WTC11 (cell line): ENCODE results near the gene PRR20G. TPM values are rescaled to one million over a fixed set of nuclear protein-coding genes. Genes with fewer than 3 reads are reported as not detected.

Experiments used
- ATAC-seq: fragments of 200-7000 bp; cut with Tn5 transposase; 2 replicates; pipeline ENCODE4 v1.10.0; 2021; ENCODE audit warnings: mild to moderate bottlenecking, moderate library complexity
- CTCF ChIA-PET: fragments of 300-600 bp; sonication (Branson Sonifier 250); formaldehyde crosslinking; loops from one replicate; lab custom pipeline; 2021; ENCODE audit warnings: antibody characterized with exemption; lab: Charles Lee
- POLR2A ChIA-PET: fragments of 350-600 bp; sonication (Branson Sonifier 250); formaldehyde crosslinking; loops from one replicate; lab custom pipeline; 2021; ENCODE audit warnings: antibody characterized with exemption; lab: Charles Lee
- DNase-seq: peaks from one replicate; pipeline ENCODE4 v3.0.0; 2021; ENCODE audit warnings: low spot score
- H3K27ac Mint-ChIP-seq: 2 replicates; pipeline ENCODE4 v1.8.0; 2021; ENCODE audit warnings: mixed read lengths
- H3K27me3 Mint-ChIP-seq: 2 replicates; pipeline ENCODE4 v1.8.0; 2021; ENCODE audit warnings: low read depth, mild to moderate bottlenecking, moderate library complexity, mixed read lengths
- H3K36me3 Mint-ChIP-seq: 2 replicates; pipeline ENCODE4 v1.8.0; 2021; ENCODE audit warnings: mixed read lengths
- H3K4me1 Mint-ChIP-seq: 2 replicates; pipeline ENCODE4 v1.8.0; 2022; ENCODE audit warnings: mixed read lengths
- H3K4me3 Mint-ChIP-seq: 2 replicates; pipeline ENCODE4 v1.8.0; 2021; ENCODE audit warnings: mild to moderate bottlenecking, moderate library complexity, mixed read lengths
- H3K9me3 Mint-ChIP-seq: 2 replicates; pipeline ENCODE4 v1.8.0; 2021; ENCODE audit warnings: mixed read lengths
- ATF1 ChIP-seq: sonication (generic); formaldehyde crosslinking; IDR thresholded peaks from 2 replicates; pipeline ENCODE4 v1.8.1; 2023; ENCODE audit warnings: mild to moderate bottlenecking, moderate library complexity, missing genetic modification reagents
- ATF2 ChIP-seq: sonication (generic); formaldehyde crosslinking; IDR thresholded peaks from 2 replicates; pipeline ENCODE4 v1.8.1; 2022; ENCODE audit warnings: low read depth, missing genetic modification reagents, borderline replicate concordance
- ATF3 ChIP-seq: sonication (generic); formaldehyde crosslinking; conservative IDR thresholded peaks from 2 replicates; pipeline ENCODE4 v1.8.1; 2022; ENCODE audit warnings: mild to moderate bottlenecking, missing genetic modification reagents
- ATF6 ChIP-seq: sonication (generic); formaldehyde crosslinking; IDR thresholded peaks from 2 replicates; pipeline ENCODE4 v1.8.1; 2023; ENCODE audit warnings: mild to moderate bottlenecking, missing genetic modification reagents
- CREB1 ChIP-seq: sonication (generic); formaldehyde crosslinking; IDR thresholded peaks from 2 replicates; pipeline ENCODE4 v1.8.0; 2023; ENCODE audit warnings: mild to moderate bottlenecking, missing genetic modification reagents
- CREM ChIP-seq: sonication (generic); formaldehyde crosslinking; IDR thresholded peaks from 2 replicates; pipeline ENCODE4 v1.8.1; 2022; ENCODE audit warnings: mild to moderate bottlenecking, missing genetic modification reagents, moderate library complexity
- E2F5 ChIP-seq: sonication (generic); formaldehyde crosslinking; IDR thresholded peaks from 2 replicates; pipeline ENCODE4 v1.8.1; 2022; ENCODE audit warnings: mild to moderate bottlenecking, moderate library complexity, missing genetic modification reagents
- ESRRA ChIP-seq: sonication (generic); formaldehyde crosslinking; IDR thresholded peaks from 2 replicates; pipeline ENCODE4 v1.8.1; 2022; ENCODE audit warnings: mild to moderate bottlenecking, missing genetic modification reagents, borderline replicate concordance
- ETV6 ChIP-seq: sonication (generic); formaldehyde crosslinking; IDR thresholded peaks from 2 replicates; pipeline ENCODE4 v1.8.1; 2022; ENCODE audit warnings: mild to moderate bottlenecking, missing genetic modification reagents
- FOXP1 ChIP-seq: sonication (generic); formaldehyde crosslinking; IDR thresholded peaks from 2 replicates; pipeline ENCODE4 v1.8.0; 2022; ENCODE audit warnings: missing genetic modification reagents, mild to moderate bottlenecking, moderate library complexity, borderline replicate concordance
- HMGXB4 ChIP-seq: sonication (generic); formaldehyde crosslinking; IDR thresholded peaks from 2 replicates; pipeline ENCODE4 v1.8.1; 2023; ENCODE audit warnings: mild to moderate bottlenecking, moderate library complexity, missing genetic modification reagents
- JAZF1 ChIP-seq: fragments of 250-450 bp; sonication (Bioruptor Pico); IDR thresholded peaks from 2 replicates; pipeline ENCODE4 v1.9.0; 2021; ENCODE audit warnings: moderate library complexity, mild to moderate bottlenecking, inconsistent platforms
- NFYB ChIP-seq: sonication (generic); formaldehyde crosslinking; conservative IDR thresholded peaks from 2 replicates; pipeline ENCODE4 v1.8.0; 2022; ENCODE audit warnings: low read depth, missing genetic modification reagents
- NR3C1 ChIP-seq: sonication (generic); formaldehyde crosslinking; conservative IDR thresholded peaks from 2 replicates; pipeline ENCODE4 v1.8.1; 2023; ENCODE audit warnings: low read depth, mild to moderate bottlenecking, missing genetic modification reagents
- OVOL2 ChIP-seq: fragments of 250-450 bp; sonication (Bioruptor Pico); IDR thresholded peaks from 2 replicates; pipeline ENCODE4 v1.9.0; 2021; ENCODE audit warnings: mild to moderate bottlenecking, borderline replicate concordance
- TEAD4 ChIP-seq: sonication (generic); formaldehyde crosslinking; IDR thresholded peaks from 2 replicates; pipeline ENCODE4 v1.8.0; 2022; ENCODE audit warnings: mild to moderate bottlenecking, missing genetic modification reagents
- TP53 ChIP-seq: sonication (generic); formaldehyde crosslinking; IDR thresholded peaks from 2 replicates; pipeline ENCODE4 v1.8.1; 2023; ENCODE audit warnings: mild to moderate bottlenecking, missing genetic modification reagents
- ZMAT4 ChIP-seq: fragments of 250-450 bp; sonication (Bioruptor Pico); IDR thresholded peaks from 2 replicates; pipeline ENCODE4 v1.9.0; 2021; ENCODE audit warnings: mild to moderate bottlenecking
- ZNF138 ChIP-seq: sonication (generic); formaldehyde crosslinking; conservative IDR thresholded peaks from 2 replicates; pipeline ENCODE4 v1.8.1; 2022; ENCODE audit warnings: mild to moderate bottlenecking, moderate library complexity, missing genetic modification reagents
- ZNF263 ChIP-seq: sonication (generic); formaldehyde crosslinking; IDR thresholded peaks from 2 replicates; pipeline ENCODE4 v1.8.1; 2022; ENCODE audit warnings: low read depth, mild to moderate bottlenecking, moderate library complexity, missing genetic modification reagents
- ZNF317 ChIP-seq: sonication (generic); formaldehyde crosslinking; IDR thresholded peaks from 2 replicates; pipeline ENCODE4 v1.8.1; 2023; ENCODE audit warnings: low read depth, mild to moderate bottlenecking, moderate library complexity, missing genetic modification reagents, borderline replicate concordance
- ZNF671 ChIP-seq: fragments of 250-450 bp; sonication (Bioruptor Pico); IDR thresholded peaks from 2 replicates; pipeline ENCODE4 v1.8.0; 2021; ENCODE audit warnings: mild to moderate bottlenecking
- total RNA-seq: library from RNA; stranded (reverse); gene quantifications from 3 replicates; pipeline ENCODE4 v1.2.3, GENCODE V29; 2021

PRR20G gene
- total RNA-seq, 1 experiment from 2014 or later = not detected

GRCh38 chr3:127329631-127330285, 41.9 kb upstream of the PRR20G start:
- ATAC-seq = no peak
- POLR2A ChIA-PET = no interaction called here

GRCh38 chr3:127328421-127328820, 40.6 kb upstream of the PRR20G start:
- Mint-ChIP-seq H3K36me3 (peaks cover 3% of the 10 kb centered on the region), H3K4me3 (no peak overlapping the region), H3K4me1 (no peaks in the 10 kb centered on the region), H3K9me3 (peaks cover 47% of the 10 kb centered on the region), H3K27ac (no peak overlapping the region), H3K27me3 (no peaks in the 10 kb centered on the region; the same call in 1 of the 2 replicates)
- ChIA-PET CTCF (no interaction called here), POLR2A (no interaction called here)
- ATAC-seq (no peak), DNase-seq (no peak)
- TF ChIP-seq E2F5 (CRISPR knock-in tag) = no peak
- no peak for TF ChIP-seq ATF1

More at GRCh38 chr3:127329631-127330285, 41.9 kb upstream of the PRR20G start:
- H3K36me3 Mint-ChIP-seq = peaks cover 5% of the 10 kb centered on the region
- no peak overlapping the region for H3K4me3 Mint-ChIP-seq
- H3K4me1 Mint-ChIP-seq = no peaks in the 10 kb centered on the region
- peaks cover 54% of the 10 kb centered on the region for H3K9me3 Mint-ChIP-seq
- H3K27me3 Mint-ChIP-seq = peaks cover 6% of the 10 kb centered on the region
- no peak for DNase-seq
- H3K27ac Mint-ChIP-seq = no peak overlapping the region
- CTCF ChIA-PET = interaction anchor here (1.5 kb wide), 1 partner anchor 126 kb away, joined by 5 read pairs; no protein-coding TSS in a partner anchor
- no peak for TF ChIP-seq ATF6 (CRISPR knock-in tag)
- TF ChIP-seq JAZF1 = no peak
- TF ChIP-seq NFYB (CRISPR knock-in tag) = no peak
- TF ChIP-seq CREM = no peak
- TF ChIP-seq ZNF671 (CRISPR knock-in tag) = no peak
- no peak for TF ChIP-seq TEAD4 (CRISPR knock-in tag)

- Mint-ChIP-seq H3K4me3 (no peak overlapping the region), H3K4me1 (no peaks in the 10 kb centered on the region), H3K27me3 (no peaks in the 10 kb centered on the region; the same call in 1 of the 2 replicates), H3K9me3 (peaks cover 35% of the 10 kb centered on the region), H3K36me3 (peaks cover 3% of the 10 kb centered on the region), H3K27ac (no peak overlapping the region)
- DNase-seq = no peak
- no peak for TF ChIP-seq ZNF263
- TF ChIP-seq ZMAT4 (CRISPR knock-in tag) = no peak
- no peak for TF ChIP-seq ATF3 (CRISPR knock-in tag)
- no peak for TF ChIP-seq OVOL2 (CRISPR knock-in tag)
- ChIA-PET POLR2A (no interaction called here), CTCF (no interaction called here)
- ATAC-seq = no peak
These were observed 38.5 kb upstream of the PRR20G start for GRCh38 chr3:127326341-127326740.

- peaks cover 36% of the 10 kb centered on the region for H3K9me3 Mint-ChIP-seq
- H3K36me3 Mint-ChIP-seq = peaks cover 3% of the 10 kb centered on the region
- ATAC-seq = no peak
- ChIA-PET POLR2A (no interaction called here), CTCF (no interaction called here)
- DNase-seq = no peak
- H3K4me1 Mint-ChIP-seq = no peaks in the 10 kb centered on the region
- no peak overlapping the region for H3K4me3 Mint-ChIP-seq
- no peak overlapping the region for H3K27ac Mint-ChIP-seq
- H3K27me3 Mint-ChIP-seq = no peaks in the 10 kb centered on the region; the same call in 1 of the 2 replicates
- TF ChIP-seq ATF2 (CRISPR knock-in tag) (no peak), NR3C1 (CRISPR knock-in tag) (no peak), FOXP1 (CRISPR knock-in tag) (no peak), HMGXB4 (no peak), TP53 (no peak), ZNF138 (CRISPR knock-in tag) (no peak), ESRRA (CRISPR knock-in tag) (no peak), E2F5 (CRISPR knock-in tag) (no peak), CREB1 (CRISPR knock-in tag) (no peak), ETV6 (CRISPR knock-in tag) (no peak), ZNF317 (CRISPR knock-in tag) (no peak)
These were observed 37.7 kb upstream of the PRR20G start for GRCh38 chr3:127325629-127325961.
